Stomach (tissue), 9 donors: ENCODE results near the gene SUPT3H. TPM values are rescaled to one million over a fixed set of nuclear protein-coding genes. Genes with fewer than 3 reads are reported as not detected.

Experiments used
- DNase-seq, 2 donors: peaks; one replicate each; pipeline versions ENCODE4 v3.0.0 to v3.0.0-alpha.2; 2013 to 2019
- H3K27ac ChIP-seq, 5 donors: fragments of 200-600 bp in 4 of 5; sonication (generic) in 4 of 5; one replicate each; pipeline ENCODE4 v1.5.1; 2013 to 2019; ENCODE audit warnings: mild to moderate bottlenecking in 1 of 5, moderate library complexity in 1 of 5
- H3K27me3 ChIP-seq, 3 donors: fragments of 200-600 bp; sonication (generic); one replicate each; pipeline ENCODE4 v1.5.1; 2017 to 2019; ENCODE audit warnings: mixed run types in 1 of 3
- H3K36me3 ChIP-seq, 4 donors: fragments of 200-600 bp; sonication (generic); 1 replicate in 3 of 4; 2 replicates in 1 of 4; pipeline ENCODE4 v1.5.1; 2016 to 2019
- H3K4me1 ChIP-seq, 4 donors: fragments of 200-600 bp; sonication (generic); one replicate each; pipeline ENCODE4 v1.5.1; 2016 to 2019
- H3K4me3 ChIP-seq, 4 donors: fragments of 200-600 bp; sonication (generic) in 3 of 4; one replicate each; pipeline ENCODE4 v1.5.1; 2016 to 2019; ENCODE audit warnings: mild to moderate bottlenecking in 1 of 4
- H3K9me3 ChIP-seq, 4 donors: fragments of 200-600 bp; sonication (generic); one replicate each; pipeline ENCODE4 v1.5.1; 2016 to 2019
- CTCF ChIP-seq, 7 experiments: fragments of 450-650 bp in 4 of 7; fragments of 200-600 bp in 3 of 7; sonication (generic) in 3 of 7; IDR thresholded peaks; one replicate each; pipeline ENCODE4 v1.5.1; 2016 to 2019; ENCODE audit warnings: antibody characterized with exemption in 7 of 7, control low read depth in 2 of 7, mild to moderate bottlenecking in 1 of 7
- EP300 ChIP-seq: sonication (generic); formaldehyde crosslinking; IDR thresholded peaks from one replicate; pipeline ENCODE4 v1.6.1; 2017; ENCODE audit warnings: antibody characterized with exemption
- POLR2A ChIP-seq, 4 donors: fragments of 450-650 bp; IDR thresholded peaks; one replicate each; pipeline ENCODE4 v1.6.1; 2016; ENCODE audit warnings: antibody characterized with exemption in 4 of 4, control low read depth in 2 of 4, mild to moderate bottlenecking in 1 of 4, moderate library complexity in 1 of 4
- POLR2AphosphoS5 ChIP-seq, 3 donors: sonication (generic); formaldehyde crosslinking; IDR thresholded peaks; one replicate each; pipeline ENCODE4 v1.6.1; 2016; ENCODE audit warnings: antibody characterized with exemption in 3 of 3
- WGBS, 5 donors: extraction: QIAGEN DNeasy Blood & Tissue Kit in 3 of 5; methylation state at CpG; one replicate each; pipeline versions ENCODE4 v1.1.5 to v1.1.7; 2013 to 2018; 5-methylcytosine and 5-hydroxymethylcytosine counted together
- intact Hi-C: fragments of 100-400 bp; cut with DNase I; formaldehyde crosslinking; loops from one replicate; pipeline ENCODE4 v1.15.1; 2023; ENCODE audit warnings: low total_unique reads
- polyA plus RNA-seq, 3 donors: library from polyadenylated mRNA; stranded (reverse); fragments of 200-250 nt; gene quantifications; one replicate each; pipeline ENCODE4 v1.2.3, GENCODE V29; 2013
- total RNA-seq, 5 donors: library from RNA; depleted of rRNA; stranded (reverse); fragments of >200 nt; gene quantifications; one replicate each; pipeline versions ENCODE4 v1.1.0 to v1.2.3, GENCODE V29; 2014 to 2016
- donor health status: healthy with polysubstance abuse.
- donor health status: Bipolar disorder and iron deficiency.
- donor health status: healthy.

Gene SUPT3H
- total and polyA plus RNA-seq, 8 donors, result 0.29 to 16.2 (median 4.0) TPM; not detected in 1

GRCh38 chr6:44856479-44856878 is 521.3 kb downstream of the SUPT3H start:
- Histone ChIP-seq H3K4me3 (no peak overlapping the region), H3K9me3 (no peaks in the 10 kb centered on the region), H3K27ac (no peak overlapping the region), H3K27me3 (no peaks in the 10 kb centered on the region), H3K4me1 (peaks cover 0 to 10% (median 3%) of the 10 kb centered on the region in 4 donors), H3K36me3 (no peaks in the 10 kb centered on the region)
- intact Hi-C loops, result no loop called here
- 55 to 67% (median 67%) methylated on average over 3 of the region's 3 CpGs for WGBS, 5 donors
- TF ChIP-seq CTCF (IDR thresholded peaks at IDR 0.05), result no peak
- no peak for TF ChIP-seq EP300
- TF ChIP-seq POLR2A (IDR thresholded peaks at IDR 0.05), result no peak
- no peak for TF ChIP-seq POLR2AphosphoS5 (IDR thresholded peaks at IDR 0.05)
- DNase-seq, result no peak

- Histone ChIP-seq H3K4me3 (no peak overlapping the region), H3K9me3 (no peaks in the 10 kb centered on the region), H3K36me3 (no peaks in the 10 kb centered on the region), H3K27me3 (no peaks in the 10 kb centered on the region), H3K27ac (no peak overlapping the region), H3K4me1 (peaks cover 0 to 10% (median 3%) of the 10 kb centered on the region in 4 donors)
- intact Hi-C loops, result no loop called here
- WGBS, 5 donors, result 67 to 78% (median 75%) methylated on average over 7 of the region's 7 CpGs
- peak in 1 of 2 donors; percentile 16 for DNase-seq
- no peak for TF ChIP-seq CTCF (IDR thresholded peaks at IDR 0.05)
- TF ChIP-seq EP300, result no peak
- no peak for TF ChIP-seq POLR2AphosphoS5 (IDR thresholded peaks at IDR 0.05)
- TF ChIP-seq POLR2A (IDR thresholded peaks at IDR 0.05), result no peak
These were observed 521.9 kb downstream of the SUPT3H start for GRCh38 chr6:44855562-44856411.

- H3K4me3 ChIP-seq, result no peak overlapping the region
- DNase-seq, result no peak
- H3K27me3 ChIP-seq, result no peaks in the 10 kb centered on the region
- no peaks in the 10 kb centered on the region for H3K9me3 ChIP-seq
- no peak overlapping the region for H3K27ac ChIP-seq
- intact Hi-C loops, result no loop called here
- TF ChIP-seq EP300 (no peak), CTCF (IDR thresholded peaks at IDR 0.05) (no peak), POLR2AphosphoS5 (IDR thresholded peaks at IDR 0.05) (no peak), POLR2A (IDR thresholded peaks at IDR 0.05) (no peak)
- peaks cover 0 to 10% (median 3%) of the 10 kb centered on the region in 4 donors for H3K4me1 ChIP-seq
- no peaks in the 10 kb centered on the region for H3K36me3 ChIP-seq
- WGBS, 5 donors, result 82 to 94% (median 86%) methylated on average over 2 of the region's 2 CpGs
These were observed 522.9 kb downstream of the SUPT3H start for GRCh38 chr6:44854712-44855443.

GRCh38 chr6:44851176-44851575 is 526.6 kb downstream of the SUPT3H start:
- no peak for DNase-seq
- Histone ChIP-seq H3K9me3 (no peaks in the 10 kb centered on the region), H3K27me3 (no peaks in the 10 kb centered on the region), H3K4me3 (no peak overlapping the region), H3K4me1 (peaks cover 0 to 5% (median under 1%) of the 10 kb centered on the region in 4 donors), H3K36me3 (no peaks in the 10 kb centered on the region), H3K27ac (no peak overlapping the region)
- TF ChIP-seq EP300 (no peak), CTCF (IDR thresholded peaks at IDR 0.05) (no peak), POLR2AphosphoS5 (IDR thresholded peaks at IDR 0.05) (no peak), POLR2A (IDR thresholded peaks at IDR 0.05) (no peak)
- 90 to 97% (median 94%) methylated on average over 1 of the region's 1 CpG for WGBS, 5 donors
- intact Hi-C loops, result no loop called here
